ENCODE results near the gene SMPD2. TPM values are rescaled to one million over a fixed set of nuclear protein-coding genes. Genes with fewer than 3 reads are reported as not detected.

Gene SMPD2
- total and polyA plus RNA-seq, 4 donors: 4.9 to 16.4 (median 8.3) TPM

DNA sequence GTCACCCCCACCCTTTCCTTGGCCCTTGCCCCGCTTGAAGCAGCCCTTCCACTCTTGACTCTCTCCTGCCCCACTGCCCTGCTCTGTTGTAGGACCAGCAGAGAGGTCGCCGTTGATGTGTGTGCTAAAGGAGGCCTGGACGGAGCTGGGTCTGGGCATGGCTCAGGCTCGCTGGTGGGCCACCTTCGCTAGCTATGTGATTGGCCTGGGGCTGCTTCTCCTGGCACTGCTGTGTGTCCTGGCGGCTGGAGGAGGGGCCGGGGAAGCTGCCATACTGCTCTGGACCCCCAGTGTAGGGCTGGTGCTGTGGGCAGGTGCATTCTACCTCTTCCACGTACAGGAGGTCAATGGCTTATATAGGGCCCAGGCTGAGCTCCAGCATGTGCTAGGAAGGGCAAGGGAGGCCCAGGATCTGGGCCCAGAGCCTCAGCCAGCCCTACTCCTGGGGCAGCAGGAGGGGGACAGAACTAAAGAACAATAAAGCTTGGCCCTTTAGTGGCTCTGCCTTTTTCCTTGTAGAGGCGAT is 3.0 kb downstream of the SMPD2 start:
- Histone ChIP-seq H3K27me3 (ENCODE audit: control insufficient read depth, insufficient read depth, low read length) (no peaks in the 10 kb centered on the region), H3K4me3 (ENCODE audit: low read depth, low read length) (no peak overlapping the region), H3K9me3 (ENCODE audit: control insufficient read depth, insufficient read depth, low read length) (no peaks in the 10 kb centered on the region), H3K4me1 (ENCODE audit: control insufficient read depth, insufficient read depth, low read length) (peaks cover 18% of the 10 kb centered on the region), H3K27ac (ENCODE audit: low read depth, low read length) (no peak overlapping the region), H3K36me3 (ENCODE audit: control insufficient read depth, insufficient read depth, low read length) (peaks cover 55% of the 10 kb centered on the region)
- WGBS (ENCODE audit: insufficient coverage): 95% methylated on average over 9 of the region's 10 CpGs
- DNase-seq (ENCODE audit: low read depth in 4 of 6, low spot score in 6 of 6): no peak

DNA sequence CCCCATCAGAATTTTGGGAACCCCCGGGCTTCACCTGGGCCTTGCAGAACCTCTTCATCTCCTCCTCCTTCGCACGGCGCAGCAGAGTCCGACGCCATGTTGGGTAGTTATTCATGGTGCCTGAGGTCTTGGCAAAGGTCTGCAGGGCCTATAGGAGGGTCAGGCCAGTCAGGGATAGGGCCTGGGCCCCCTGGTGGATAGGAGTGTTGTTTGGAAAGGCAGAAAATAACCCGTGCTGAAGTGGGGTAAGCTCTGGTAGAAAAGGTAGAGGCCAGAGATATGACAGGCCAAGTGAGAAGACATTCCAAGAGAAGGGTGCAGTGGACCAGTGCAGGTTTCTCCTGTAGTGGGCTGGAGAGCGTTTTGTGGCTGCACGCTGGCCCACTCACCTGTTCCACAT is 4.9 kb downstream of the SMPD2 start:
- no peaks in the 10 kb centered on the region for H3K9me3 ChIP-seq (ENCODE audit: control insufficient read depth, insufficient read depth, low read length)
- DNase-seq (ENCODE audit: low read depth in 4 of 6, low spot score in 6 of 6): no peak
- H3K4me1 ChIP-seq (ENCODE audit: control insufficient read depth, insufficient read depth, low read length): peaks cover 14% of the 10 kb centered on the region
- no peaks in the 10 kb centered on the region for H3K27me3 ChIP-seq (ENCODE audit: control insufficient read depth, insufficient read depth, low read length)
- peaks cover 73% of the 10 kb centered on the region for H3K36me3 ChIP-seq (ENCODE audit: control insufficient read depth, insufficient read depth, low read length)
- no peak overlapping the region for H3K27ac ChIP-seq (ENCODE audit: low read depth, low read length)
- WGBS (ENCODE audit: insufficient coverage): 83% methylated on average over 5 of the region's 9 CpGs
- H3K4me3 ChIP-seq (ENCODE audit: low read depth, low read length): no peak overlapping the region

DNA sequence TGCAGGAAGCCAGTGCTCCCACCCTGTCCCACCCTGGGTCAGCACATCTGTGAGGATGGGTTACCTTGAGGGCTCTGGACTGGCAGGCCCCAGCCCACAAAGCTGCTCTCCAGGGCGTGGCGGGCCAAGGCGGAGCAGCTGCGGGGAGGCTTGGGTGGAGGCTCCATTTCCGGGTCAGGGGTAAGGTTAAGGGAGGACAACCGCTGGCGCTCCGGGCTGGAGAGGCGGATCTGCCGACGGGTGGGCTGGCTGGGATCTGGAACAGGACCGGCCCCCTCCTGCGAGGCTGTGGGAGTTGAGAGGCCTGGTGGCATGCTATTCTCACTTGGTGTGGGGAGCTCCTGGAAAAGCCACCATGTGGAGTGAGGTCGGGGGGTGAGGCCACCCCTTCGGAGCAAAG is 5.5 kb downstream of the SMPD2 start:
- peaks cover 74% of the 10 kb centered on the region for H3K36me3 ChIP-seq (ENCODE audit: control insufficient read depth, insufficient read depth, low read length)

DNA sequence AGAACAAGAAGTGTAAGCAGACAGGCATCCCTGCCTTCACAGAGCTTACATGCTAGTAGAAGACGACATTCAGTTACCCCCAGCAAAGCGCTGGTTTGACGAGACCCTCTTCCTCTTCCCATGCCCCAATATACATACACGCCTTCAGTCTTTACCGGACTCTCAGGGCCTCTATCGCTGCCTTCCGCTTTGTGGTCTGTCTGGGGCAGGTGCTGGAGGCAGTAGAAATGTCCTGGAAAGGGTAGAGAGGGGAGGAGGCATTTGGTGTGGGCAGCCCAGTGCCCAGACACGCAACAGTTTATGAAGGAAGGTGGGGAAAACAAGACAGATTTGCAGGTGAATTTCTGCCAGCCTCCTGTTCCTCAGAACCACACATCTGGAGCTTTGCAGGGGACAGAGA is 6.0 kb downstream of the SMPD2 start:
- WGBS (ENCODE audit: insufficient coverage): 100% methylated on average over 2 of the region's 8 CpGs
- Histone ChIP-seq H3K27ac (ENCODE audit: low read depth, low read length) (no peak overlapping the region), H3K27me3 (ENCODE audit: control insufficient read depth, insufficient read depth, low read length) (no peaks in the 10 kb centered on the region), H3K36me3 (ENCODE audit: control insufficient read depth, insufficient read depth, low read length) (peaks cover 77% of the 10 kb centered on the region), H3K4me3 (ENCODE audit: low read depth, low read length) (no peak overlapping the region), H3K9me3 (ENCODE audit: control insufficient read depth, insufficient read depth, low read length) (no peaks in the 10 kb centered on the region), H3K4me1 (ENCODE audit: control insufficient read depth, insufficient read depth, low read length) (peaks cover 8% of the 10 kb centered on the region)
- no peak for DNase-seq (ENCODE audit: low read depth in 4 of 6, low spot score in 6 of 6)

More for the DNA sequence above, 5.5 kb downstream of the SMPD2 start:
- H3K4me1 ChIP-seq (ENCODE audit: control insufficient read depth, insufficient read depth, low read length): peaks cover 12% of the 10 kb centered on the region
- H3K27ac ChIP-seq (ENCODE audit: low read depth, low read length): no peak overlapping the region
- 94% methylated on average over 11 of the region's 15 CpGs for WGBS (ENCODE audit: insufficient coverage)
- no peak overlapping the region for H3K4me3 ChIP-seq (ENCODE audit: low read depth, low read length)
- no peak for DNase-seq (ENCODE audit: low read depth in 4 of 6, low spot score in 6 of 6)
- no peaks in the 10 kb centered on the region for H3K27me3 ChIP-seq (ENCODE audit: control insufficient read depth, insufficient read depth, low read length)
- H3K9me3 ChIP-seq (ENCODE audit: control insufficient read depth, insufficient read depth, low read length): no peaks in the 10 kb centered on the region

DNA sequence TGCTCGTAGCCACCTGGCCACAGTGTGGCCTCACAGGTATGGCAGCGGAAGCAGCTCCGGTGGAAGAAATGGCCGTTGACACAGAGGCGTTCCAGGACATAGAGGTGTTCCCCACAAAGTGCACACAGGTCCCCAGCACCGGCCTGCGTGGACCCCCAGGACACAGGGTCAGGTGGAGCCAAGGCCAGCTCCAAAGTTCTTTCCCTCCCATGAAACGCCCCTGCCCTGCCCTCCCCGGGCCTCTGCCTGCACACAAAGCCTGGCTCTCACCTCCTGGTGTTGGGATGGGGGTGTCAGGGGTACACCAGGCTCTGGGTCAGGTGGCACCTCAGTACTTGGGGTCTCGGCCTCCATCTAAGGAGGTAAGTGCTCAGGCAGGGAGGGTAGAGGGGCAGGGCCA is 6.6 kb downstream of the SMPD2 start:
- no peak for DNase-seq (ENCODE audit: low read depth in 4 of 6, low spot score in 6 of 6)
- WGBS (ENCODE audit: insufficient coverage): 98% methylated on average over 9 of the region's 10 CpGs
- Histone ChIP-seq H3K36me3 (ENCODE audit: control insufficient read depth, insufficient read depth, low read length) (peaks cover 83% of the 10 kb centered on the region), H3K4me1 (ENCODE audit: control insufficient read depth, insufficient read depth, low read length) (peaks cover 5% of the 10 kb centered on the region), H3K4me3 (ENCODE audit: low read depth, low read length) (no peak overlapping the region), H3K27ac (ENCODE audit: low read depth, low read length) (no peak overlapping the region), H3K27me3 (ENCODE audit: control insufficient read depth, insufficient read depth, low read length) (no peaks in the 10 kb centered on the region), H3K9me3 (ENCODE audit: control insufficient read depth, insufficient read depth, low read length) (no peaks in the 10 kb centered on the region)

DNA sequence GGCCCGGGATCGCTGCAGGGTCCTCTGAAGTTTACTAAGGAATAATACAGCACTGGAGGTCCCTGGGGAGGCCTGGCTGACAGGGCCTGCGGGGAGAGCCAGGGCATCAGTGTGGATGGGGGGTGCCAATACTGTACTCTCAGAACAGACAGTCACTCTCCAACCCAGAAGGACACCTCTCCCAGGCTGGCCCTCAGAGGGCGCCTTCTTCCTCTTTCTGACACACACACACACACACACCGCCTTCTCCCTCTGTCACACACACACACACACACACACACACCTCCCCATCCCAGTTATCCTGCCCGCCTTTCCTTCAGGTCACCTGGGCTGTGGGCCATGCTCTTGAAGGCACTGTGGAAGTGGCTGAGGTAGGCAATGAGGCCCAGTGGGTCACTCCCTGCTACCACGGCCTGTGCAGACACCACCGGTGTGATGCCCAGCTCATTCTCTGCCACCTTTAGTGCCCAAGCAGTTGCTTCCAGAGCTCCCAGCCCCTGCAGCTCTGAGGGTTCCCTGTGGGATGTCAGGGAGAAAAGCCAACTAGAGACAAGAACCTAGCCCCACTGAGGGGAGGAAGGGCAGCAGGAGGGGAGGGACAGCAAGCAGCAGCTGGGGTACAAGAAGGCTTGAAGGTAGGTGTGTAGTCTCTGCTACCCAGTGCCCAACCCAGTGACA is 7.5 kb downstream of the SMPD2 start:
- DNase-seq (ENCODE audit: low read depth in 4 of 6, low spot score in 6 of 6): no peak
- Histone ChIP-seq H3K4me1 (ENCODE audit: control insufficient read depth, insufficient read depth, low read length) (peaks cover 3% of the 10 kb centered on the region), H3K27ac (ENCODE audit: low read depth, low read length) (no peak overlapping the region), H3K36me3 (ENCODE audit: control insufficient read depth, insufficient read depth, low read length) (peaks cover 88% of the 10 kb centered on the region), H3K27me3 (ENCODE audit: control insufficient read depth, insufficient read depth, low read length) (no peaks in the 10 kb centered on the region), H3K4me3 (ENCODE audit: low read depth, low read length) (no peak overlapping the region), H3K9me3 (ENCODE audit: control insufficient read depth, insufficient read depth, low read length) (no peaks in the 10 kb centered on the region)
- 87% methylated on average over 4 of the region's 8 CpGs for WGBS (ENCODE audit: insufficient coverage)

DNA sequence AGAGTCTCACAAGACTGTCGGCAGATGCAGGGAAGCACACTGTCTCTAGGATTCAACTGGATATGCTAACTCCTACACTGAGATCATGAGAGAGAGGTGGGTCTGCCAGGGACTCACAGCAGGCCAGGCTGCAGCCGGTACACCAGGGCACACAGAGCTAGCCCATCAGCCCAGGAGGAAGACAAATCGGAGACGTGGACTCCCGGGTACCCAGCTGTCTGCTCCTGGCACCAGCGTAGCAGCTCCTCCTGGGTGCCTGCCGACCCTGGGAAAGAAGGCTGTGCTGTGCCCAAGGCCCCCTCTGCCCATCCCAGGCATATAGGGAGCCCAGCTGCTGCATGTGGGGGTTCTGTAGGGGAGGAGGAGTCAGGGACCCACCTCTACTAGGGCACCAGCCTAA is 8.1 kb downstream of the SMPD2 start:
- no peak overlapping the region for H3K27ac ChIP-seq (ENCODE audit: low read depth, low read length)
- H3K4me3 ChIP-seq (ENCODE audit: low read depth, low read length): no peak overlapping the region
- H3K36me3 ChIP-seq (ENCODE audit: control insufficient read depth, insufficient read depth, low read length): peaks cover 88% of the 10 kb centered on the region
- H3K9me3 ChIP-seq (ENCODE audit: control insufficient read depth, insufficient read depth, low read length): no peaks in the 10 kb centered on the region
- no peaks in the 10 kb centered on the region for H3K27me3 ChIP-seq (ENCODE audit: control insufficient read depth, insufficient read depth, low read length)
- peaks cover 6% of the 10 kb centered on the region for H3K4me1 ChIP-seq (ENCODE audit: control insufficient read depth, insufficient read depth, low read length)
- WGBS (ENCODE audit: insufficient coverage): 43% methylated on average over 6 of the region's 7 CpGs
- no peak for DNase-seq (ENCODE audit: low read depth in 4 of 6, low spot score in 6 of 6)

DNA sequence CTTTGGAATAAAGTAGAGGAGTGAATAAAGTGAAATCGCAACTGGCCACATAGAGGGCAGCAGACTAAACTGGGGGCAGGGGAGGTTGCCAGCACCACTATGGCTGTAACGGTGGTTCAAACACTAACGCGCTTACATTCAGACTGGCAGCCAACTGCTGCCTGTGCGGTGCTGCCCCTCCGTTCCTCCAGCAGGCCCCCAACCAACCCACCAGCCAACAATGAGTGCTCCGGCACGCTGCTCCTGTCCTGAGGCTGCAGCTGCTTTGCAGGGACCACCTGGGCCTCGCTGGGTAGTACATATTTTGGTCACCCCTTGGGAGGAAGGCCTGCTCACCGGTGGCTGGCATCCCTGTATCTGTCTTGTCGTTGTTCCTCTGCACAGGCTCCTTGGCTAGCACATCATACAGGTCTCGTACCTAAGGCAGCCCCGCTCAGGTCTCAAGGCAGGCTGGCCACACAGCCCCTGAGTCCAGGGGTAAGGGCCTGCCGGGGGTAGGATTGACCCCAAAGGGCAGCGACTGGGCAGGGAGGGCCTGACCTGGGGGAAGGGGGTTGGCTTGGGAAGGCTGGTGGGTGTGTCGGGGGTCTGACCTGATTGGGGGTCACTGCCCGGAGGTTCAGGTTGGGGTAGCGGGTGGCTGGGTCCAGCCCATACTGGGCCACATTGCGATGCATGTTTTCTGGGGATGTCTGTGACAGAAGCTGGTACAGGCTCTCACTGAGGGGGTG is 8.7 kb downstream of the SMPD2 start:
- WGBS (ENCODE audit: insufficient coverage): 78% methylated on average over 19 of the region's 19 CpGs
- H3K4me3 ChIP-seq (ENCODE audit: low read depth, low read length): no peak overlapping the region
- no peaks in the 10 kb centered on the region for H3K27me3 ChIP-seq (ENCODE audit: control insufficient read depth, insufficient read depth, low read length)
- H3K27ac ChIP-seq (ENCODE audit: low read depth, low read length): no peak overlapping the region
- DNase-seq (ENCODE audit: low read depth in 4 of 6, low spot score in 6 of 6): no peak
- H3K4me1 ChIP-seq (ENCODE audit: control insufficient read depth, insufficient read depth, low read length): peaks cover 12% of the 10 kb centered on the region
- H3K36me3 ChIP-seq (ENCODE audit: control insufficient read depth, insufficient read depth, low read length): peaks cover 87% of the 10 kb centered on the region
- no peaks in the 10 kb centered on the region for H3K9me3 ChIP-seq (ENCODE audit: control insufficient read depth, insufficient read depth, low read length)

DNA sequence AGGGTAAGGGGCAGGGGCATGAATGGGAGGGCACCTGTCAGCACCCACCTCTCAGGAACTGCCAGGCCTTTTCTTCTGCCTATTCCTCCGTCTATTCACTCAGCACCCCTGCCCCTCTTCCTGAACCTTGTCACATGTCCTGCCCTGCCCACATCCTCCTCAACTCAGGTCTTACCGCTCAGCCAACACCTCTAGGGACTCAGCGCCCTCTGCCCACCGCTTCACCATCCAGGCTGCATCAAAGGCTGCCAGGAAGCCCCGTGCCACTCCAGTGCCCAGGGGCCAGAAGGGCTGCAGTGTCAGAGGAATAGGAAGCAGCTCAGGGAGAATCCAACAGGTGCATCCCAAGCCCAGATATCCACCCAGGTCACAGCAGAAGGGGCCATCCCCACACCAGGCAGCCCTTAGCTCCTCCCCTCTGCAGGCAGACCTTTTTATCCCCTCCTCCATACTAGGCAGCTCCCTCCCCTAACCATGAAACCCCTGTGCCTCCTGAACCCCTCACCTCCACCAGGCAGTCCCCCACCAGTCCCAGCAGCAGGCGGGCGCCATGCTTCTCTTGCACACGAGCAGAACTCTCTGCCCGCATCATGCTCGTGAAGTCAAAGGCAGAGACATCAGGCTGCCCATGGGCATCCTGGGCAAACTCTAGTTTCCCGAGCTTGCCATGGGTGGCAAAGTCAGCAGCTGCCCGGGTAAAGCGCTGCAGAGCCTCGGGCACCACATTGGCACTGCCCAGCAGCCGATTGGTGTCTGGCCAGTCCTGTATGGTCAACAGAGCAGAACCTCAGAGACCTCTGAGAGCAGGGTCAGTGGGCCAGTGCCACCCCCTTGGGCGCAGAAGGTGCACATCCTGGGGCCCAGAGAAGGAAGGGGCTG is 9.5 kb downstream of the SMPD2 start:
- H3K9me3 ChIP-seq (ENCODE audit: control insufficient read depth, insufficient read depth, low read length): no peaks in the 10 kb centered on the region
- WGBS (ENCODE audit: insufficient coverage): 92% methylated on average over 16 of the region's 16 CpGs
- H3K36me3 ChIP-seq (ENCODE audit: control insufficient read depth, insufficient read depth, low read length): peaks cover 79% of the 10 kb centered on the region
- no peak overlapping the region for H3K27ac ChIP-seq (ENCODE audit: low read depth, low read length)
- DNase-seq (ENCODE audit: low read depth in 4 of 6, low spot score in 6 of 6): no peak
- peaks cover 20% of the 10 kb centered on the region for H3K4me1 ChIP-seq (ENCODE audit: control insufficient read depth, insufficient read depth, low read length)
- no peak overlapping the region for H3K4me3 ChIP-seq (ENCODE audit: low read depth, low read length)
- H3K27me3 ChIP-seq (ENCODE audit: control insufficient read depth, insufficient read depth, low read length): no peaks in the 10 kb centered on the region

Data from spinal cord (tissue), 10 donors.